ENCODE results near the gene STUM.
A peak's percentile ranks its signal among the peaks of the same experiment; 100 is the strongest.
"Not testable (repeated sequence)": the region's sequence is repeated elsewhere in the genome, so short reads cannot be mapped to it uniquely, and the experiment has no call there.

Gene STUM

DNA sequence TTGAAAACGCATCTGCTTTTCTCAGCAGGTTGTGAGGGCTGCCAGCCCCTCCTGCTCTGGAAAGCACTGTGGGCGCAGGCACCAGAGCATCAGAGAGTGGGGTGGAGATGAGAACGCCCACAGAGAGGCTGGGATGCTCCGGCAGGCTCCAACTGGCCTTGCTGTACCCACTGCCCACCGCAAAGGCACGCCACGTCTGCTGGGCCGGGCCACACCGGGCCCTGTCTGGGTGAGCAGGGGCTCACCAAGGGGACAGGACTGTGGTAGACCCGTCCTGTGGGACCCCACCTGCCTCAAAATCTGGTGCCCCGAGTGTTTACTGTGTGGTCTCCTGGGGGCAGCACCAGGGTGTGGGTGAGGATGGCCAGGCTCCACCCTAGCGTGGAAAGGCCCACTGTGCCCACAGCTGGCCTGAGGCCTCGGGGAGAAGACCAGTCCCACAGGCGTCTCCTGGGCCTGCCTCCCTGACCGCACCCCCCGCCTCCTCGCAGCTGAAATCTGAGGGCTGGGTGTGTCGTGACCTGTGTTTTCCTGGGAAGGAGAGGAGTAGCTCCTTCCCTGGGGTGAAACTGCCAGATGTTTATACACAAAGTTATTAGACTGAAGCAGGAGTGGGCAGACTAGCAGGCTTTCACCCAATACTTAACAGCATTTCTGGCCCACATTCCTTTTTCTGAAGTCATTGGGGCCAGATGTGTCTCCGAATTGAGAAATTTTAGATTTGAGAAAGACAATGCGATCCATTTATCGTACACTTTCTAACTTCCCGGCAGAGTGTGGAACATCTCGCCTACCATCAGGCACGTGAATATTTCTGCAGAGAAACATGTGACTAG lies 53.8 kb downstream of the STUM start:
- DNase-seq, result peak in 1 of 58 donors; percentile 14

DNA sequence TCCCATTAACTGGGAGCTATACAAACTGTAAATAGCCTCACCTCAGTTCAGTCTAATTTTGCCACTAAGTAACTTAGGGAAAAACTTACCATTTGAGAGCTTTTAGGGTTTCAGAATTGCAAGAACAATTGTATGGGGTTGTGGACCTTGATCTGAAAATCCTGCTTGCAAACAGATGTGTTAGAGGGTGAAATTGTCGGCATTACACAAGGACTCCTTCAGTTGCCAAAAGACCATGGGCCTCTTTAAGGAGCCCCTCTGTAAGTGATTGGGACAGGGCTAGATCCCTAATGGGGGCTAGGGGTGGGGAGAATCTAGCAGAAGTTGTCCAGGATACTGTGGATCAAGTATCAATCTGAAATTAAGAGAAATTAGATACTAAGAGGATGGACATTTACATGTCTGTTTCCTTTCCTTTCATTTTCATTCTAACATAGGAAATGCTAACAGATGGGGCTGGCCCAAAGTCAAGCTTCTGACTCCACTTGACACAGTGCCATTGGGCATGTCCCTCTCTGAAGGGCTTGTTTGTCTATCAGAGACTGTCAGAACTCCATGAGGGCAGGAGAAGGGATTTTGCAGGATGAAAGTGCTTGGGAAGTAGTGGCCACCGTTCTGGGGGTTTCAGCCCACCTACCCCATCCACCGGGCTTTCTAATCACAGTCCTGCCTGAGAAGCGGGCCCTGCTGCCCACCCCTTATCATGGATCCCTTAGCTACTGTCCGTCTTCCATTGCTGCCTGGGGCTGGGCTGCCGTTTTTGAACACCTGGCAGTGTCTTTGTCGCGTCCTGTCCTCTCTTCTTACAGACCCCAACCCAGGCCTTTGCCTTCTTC lies 54.7 kb downstream of the STUM start:
- DNase-seq, result peak in 38 of 58 donors; percentile 5 to 78 (median 43)

DNA sequence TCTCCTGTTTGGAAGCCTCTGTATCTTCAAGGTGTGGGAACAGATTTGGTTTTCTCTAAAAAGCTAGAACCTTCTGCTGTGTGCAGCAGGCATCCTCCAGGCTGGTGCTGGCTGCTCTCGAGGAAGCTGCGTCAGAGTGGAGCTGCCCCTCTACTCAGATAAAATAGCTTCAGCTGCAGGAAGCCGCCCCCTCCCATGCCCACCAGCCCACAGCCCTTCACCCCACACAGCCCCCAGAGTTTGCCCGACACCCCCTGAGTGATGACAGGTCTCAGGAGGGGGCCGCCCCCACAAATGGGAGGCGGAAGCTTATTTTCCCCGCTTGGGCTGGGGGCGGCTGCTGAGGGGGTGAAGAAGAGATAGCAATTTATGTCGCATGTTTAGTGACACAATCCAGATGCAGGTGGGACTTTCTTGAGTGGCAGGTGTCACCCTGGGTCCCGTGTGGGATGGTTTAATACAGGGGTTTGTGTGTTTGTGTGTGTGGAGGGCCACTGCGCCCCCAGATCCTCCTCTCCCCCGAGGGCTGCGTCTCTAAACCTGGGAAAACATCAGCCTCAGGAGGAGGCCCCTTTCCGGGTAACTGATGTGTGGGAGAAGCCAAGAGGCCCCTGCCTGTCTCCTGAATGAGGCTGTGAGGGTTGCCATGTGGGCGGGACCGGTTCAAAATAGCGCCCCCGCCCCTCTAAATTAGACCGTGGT lies 55.4 kb downstream of the STUM start:
- DNase-seq, result no peak

- no peak for DNase-seq
Measured at GRCh38 chr1:226604560-226605317, 56.2 kb downstream of the STUM start.

- no peak for DNase-seq
Measured at GRCh38 chr1:226605318-226605950, 56.9 kb downstream of the STUM start.

- no peak for DNase-seq
Measured at GRCh38 chr1:226606311-226607267, 58.0 kb downstream of the STUM start.

GRCh38 chr1:226607268-226607660 lies 58.7 kb downstream of the STUM start:
- no peak for DNase-seq

- no peak for DNase-seq
Measured at GRCh38 chr1:226607821-226608220, 59.3 kb downstream of the STUM start.

DNA sequence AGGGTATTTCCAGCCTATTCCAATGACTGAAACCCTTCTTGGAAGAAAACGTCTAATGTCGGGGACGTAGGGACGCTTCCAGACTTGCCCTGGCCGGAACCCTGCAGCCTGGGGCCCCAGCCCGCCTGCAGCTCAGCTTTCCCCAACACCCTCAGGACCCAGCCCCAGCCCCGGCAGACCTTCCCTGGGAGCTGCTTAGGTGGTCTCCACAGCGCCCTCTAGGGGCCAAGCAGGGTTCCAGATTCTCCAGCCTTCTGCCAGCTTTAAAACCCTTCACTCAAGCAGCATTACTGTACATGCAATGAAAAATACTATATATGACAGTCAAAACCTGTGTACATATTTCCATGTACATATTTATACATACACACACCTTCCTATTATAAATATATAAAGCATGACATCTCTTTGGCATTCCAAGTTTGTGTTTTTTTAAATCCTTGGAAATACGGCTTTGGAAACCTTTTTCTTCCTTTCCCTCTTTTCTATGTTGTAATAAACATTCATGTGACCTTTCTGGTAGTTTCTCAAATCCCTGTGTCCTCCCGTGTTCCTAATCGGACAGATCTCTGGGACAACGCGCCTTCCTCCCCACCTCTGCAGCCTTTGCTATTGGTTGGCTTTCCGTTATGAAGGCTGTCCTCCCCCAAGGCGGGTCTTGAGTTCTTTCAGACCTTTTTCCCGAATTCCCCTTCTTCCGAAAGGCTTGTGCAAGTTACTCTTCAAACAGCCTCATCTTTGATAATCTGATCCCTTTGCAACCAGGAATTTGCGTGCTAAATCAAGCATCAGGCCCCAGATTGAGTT lies 60.3 kb downstream of the STUM start:
- peak in 40 of 58 donors; percentile 11 to 74 (median 38) for DNase-seq

GRCh38 chr1:226609836-226610455 lies 61.4 kb downstream of the STUM start:
- DNase-seq, result no peak

- DNase-seq, result no peak
Measured at GRCh38 chr1:226610671-226611070, 62.1 kb downstream of the STUM start.

DNA sequence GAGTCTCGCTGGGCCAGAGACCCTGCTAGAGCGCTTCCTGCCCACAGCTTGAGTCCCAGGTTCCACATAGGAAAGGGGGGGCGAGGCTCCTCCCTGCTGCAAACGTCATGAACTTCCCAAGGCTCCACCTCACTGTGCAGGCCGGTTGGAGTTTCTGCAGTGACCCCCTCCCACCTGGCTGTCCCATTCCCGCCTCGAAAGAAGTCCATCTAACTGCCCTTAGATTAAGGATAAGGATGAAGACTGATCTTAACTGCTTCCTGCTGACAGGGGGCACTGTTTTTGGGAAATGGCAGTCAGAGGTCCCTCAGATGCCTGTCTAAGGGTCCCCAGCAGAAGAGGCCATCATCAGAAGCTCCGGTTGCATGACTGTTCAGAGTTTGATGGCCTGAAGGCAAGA lies 62.7 kb downstream of the STUM start:
- no peak for DNase-seq

DNA sequence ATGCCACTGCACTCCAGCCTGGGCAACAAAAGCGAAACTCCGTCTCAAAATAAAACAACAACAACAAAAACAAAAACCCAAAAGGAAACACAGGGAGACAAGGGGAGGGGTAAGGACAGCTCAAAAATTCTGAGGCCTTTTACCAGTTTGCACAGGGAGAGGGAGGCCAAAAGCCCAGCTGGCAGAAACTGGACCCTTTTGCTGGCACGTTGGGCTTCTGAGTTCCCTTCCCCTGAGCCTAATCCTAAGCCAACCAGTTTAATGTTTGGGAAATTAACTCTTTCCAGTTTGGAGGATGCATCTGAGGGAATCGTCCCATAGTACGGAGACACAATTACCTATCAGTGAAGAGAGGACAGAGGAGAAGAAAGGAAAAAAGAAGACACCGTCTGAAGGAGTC lies 63.4 kb downstream of the STUM start:
- not testable (repeated sequence) for DNase-seq

DNA sequence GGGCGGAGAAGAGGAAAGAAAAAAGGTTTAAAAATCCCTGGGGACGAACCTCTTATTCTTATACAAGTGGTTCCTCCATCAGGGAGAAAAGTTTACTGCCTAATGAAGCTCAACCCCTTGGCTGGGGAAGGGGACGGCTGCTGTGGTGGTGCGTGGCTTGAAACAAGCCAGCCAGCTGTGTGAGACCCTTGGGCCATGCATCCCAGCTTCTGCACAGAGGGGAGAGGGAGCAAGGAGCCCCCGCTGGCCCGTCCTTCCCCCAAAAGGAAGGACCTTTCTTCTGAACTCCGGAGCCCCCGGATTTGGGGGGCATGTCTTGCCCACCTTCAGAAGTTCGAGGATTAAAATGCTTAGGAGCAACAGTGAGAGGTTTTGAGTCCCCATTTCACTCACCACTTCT lies 67.3 kb downstream of the STUM start:
- no peak for DNase-seq

DNA sequence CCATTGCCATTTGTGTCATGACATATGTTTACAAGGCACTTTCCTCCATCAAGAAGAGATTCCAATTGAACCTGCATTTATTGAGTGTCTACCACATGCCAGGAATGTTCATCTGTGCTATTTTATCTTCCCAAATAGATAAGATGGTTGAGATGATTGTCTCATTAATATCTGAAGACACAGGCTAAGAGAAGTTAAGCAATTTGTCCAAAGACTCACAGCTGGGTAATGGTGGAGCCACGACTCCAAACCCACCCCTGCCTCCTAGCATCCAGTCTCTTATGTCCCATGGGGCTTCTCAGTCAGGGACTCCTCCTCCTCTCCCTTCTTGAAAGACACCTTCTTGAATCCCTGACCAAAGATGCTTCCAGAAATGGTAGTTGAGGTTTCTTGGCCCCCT lies 68.1 kb downstream of the STUM start:
- DNase-seq, result no peak

DNA sequence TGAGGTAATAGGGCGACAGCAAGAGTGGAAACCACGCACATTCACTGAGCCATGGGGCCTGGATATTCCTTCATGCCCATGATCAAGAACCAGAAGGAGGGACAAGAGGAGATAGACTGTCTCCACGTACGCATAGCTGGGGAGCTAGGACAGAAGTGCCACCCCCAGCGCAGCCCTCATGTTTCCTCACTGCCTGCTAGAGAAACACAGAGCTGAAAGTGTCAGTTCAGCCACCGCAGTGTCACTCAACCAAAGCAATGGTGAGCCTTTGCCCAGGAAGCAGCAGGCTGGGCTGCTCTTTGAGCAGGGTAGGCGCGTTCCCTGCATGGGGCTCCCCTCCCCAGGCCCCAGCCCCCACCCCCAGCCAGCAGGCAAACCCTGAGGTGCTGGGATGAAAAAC lies 68.5 kb downstream of the STUM start:
- DNase-seq, result no peak

DNA sequence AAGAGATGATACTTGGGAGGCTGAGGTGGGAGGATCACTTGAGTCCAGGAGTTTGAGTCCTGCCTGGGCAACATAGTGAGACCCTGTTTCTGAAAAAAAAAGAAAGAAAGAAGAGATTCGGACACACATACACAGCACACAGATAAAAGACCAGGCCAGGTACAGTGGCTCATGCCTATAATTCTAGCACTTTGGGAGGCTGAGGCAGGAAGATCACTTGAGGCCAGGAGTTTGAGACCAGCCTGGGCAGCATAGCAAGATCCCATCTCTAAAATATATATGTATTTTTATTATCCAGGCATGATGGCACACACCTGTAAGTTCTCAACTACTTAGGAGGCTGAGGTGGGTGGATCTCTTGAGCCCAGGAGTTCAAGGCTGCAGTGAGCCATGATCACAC lies 69.2 kb downstream of the STUM start:
- not testable (repeated sequence) for DNase-seq

DNA sequence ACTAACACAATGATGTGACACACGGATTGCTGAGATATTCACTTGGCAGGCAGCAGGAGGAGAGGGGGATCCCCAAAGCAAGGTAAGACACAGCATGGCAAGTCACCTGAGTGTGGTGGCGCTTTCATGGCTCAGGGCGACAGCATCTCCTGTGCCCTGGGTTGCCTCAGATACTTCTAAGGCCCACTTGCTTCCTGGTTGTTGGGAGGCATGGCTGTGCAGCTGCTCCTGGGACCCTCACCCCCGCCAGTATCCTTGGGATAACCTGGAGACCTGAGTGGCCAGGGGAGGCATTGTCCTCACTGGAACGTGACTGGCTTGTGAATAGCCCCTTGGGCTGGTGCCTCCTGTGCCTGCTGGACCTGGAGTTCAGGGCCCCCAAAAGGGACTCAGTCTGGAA lies 69.8 kb downstream of the STUM start:
- no peak for DNase-seq
